MCF 10A (cell line): ENCODE measurements around the gene WDR3. TPM values are rescaled to one million over a fixed set of nuclear protein-coding genes. Genes with fewer than 3 reads are reported as not detected.

ENCODE experiments used
- BruUV-seq: library from RNA; stranded (reverse); fragments of 400-500 nt; replicated peaks from 2 replicates; lab custom pipeline; 2021; lab: Mats Ljungman, UMichigan
- CTCF ChIA-PET: fragments of 300-600 bp; sonication (Branson Sonifier 250); formaldehyde crosslinking; extraction: SDS; loops from one replicate; lab custom pipeline; 2021; ENCODE audit warnings: antibody characterized with exemption, inconsistent platforms; lab: Yijun Ruan, JAX
- POLR2A ChIA-PET: fragments of 300-600, 350-650 bp; sonication (Branson Sonifier 250); formaldehyde crosslinking; extraction: SDS; loops from one replicate; lab custom pipeline; 2020; ENCODE audit warnings: antibody characterized with exemption, inconsistent platforms; lab: Yijun Ruan, JAX
- DNase-seq: peaks from one replicate; pipeline ENCODE4 v3.0.0-alpha.2; 2018; ENCODE audit not compliant: unreplicated experiment
- H3K27ac Mint-ChIP-seq: one replicate; pipeline ENCODE4 v1.8.0; 2022; ENCODE audit warnings: mild to moderate bottlenecking, low read depth, mixed read lengths; ENCODE audit not compliant: unreplicated experiment
- H3K27me3 Mint-ChIP-seq: one replicate; pipeline ENCODE4 v1.8.0; 2022; ENCODE audit warnings: mixed read lengths; ENCODE audit not compliant: insufficient read depth, unreplicated experiment
- H3K36me3 Mint-ChIP-seq: one replicate; pipeline ENCODE4 v1.8.0; 2022; ENCODE audit warnings: mild to moderate bottlenecking, moderate library complexity, mixed read lengths; ENCODE audit not compliant: insufficient read depth, unreplicated experiment
- H3K4me1 Mint-ChIP-seq: one replicate; pipeline ENCODE4 v1.8.0; 2022; ENCODE audit warnings: mixed read lengths; ENCODE audit not compliant: insufficient read depth, unreplicated experiment
- H3K4me3 Mint-ChIP-seq: one replicate; pipeline ENCODE4 v1.8.0; 2022; ENCODE audit warnings: mild to moderate bottlenecking, moderate library complexity, mixed read lengths; ENCODE audit not compliant: unreplicated experiment
- H3K9me3 Mint-ChIP-seq: one replicate; pipeline ENCODE4 v1.8.0; 2022; ENCODE audit warnings: mixed read lengths; ENCODE audit not compliant: unreplicated experiment
- intact Hi-C: fragments of 100-400 bp; cut with micrococcal nuclease; formaldehyde crosslinking; loops from 2 replicates; pipeline ENCODE4 v1.14.1; 2022
- total RNA-seq: library from RNA; stranded (reverse); gene quantifications from 2 replicates; pipeline ENCODE4 v1.2.3, GENCODE V29; 2022
- TF ChIP-seq, protein P1 (sequence below): fragments of 200-600 bp; IDR thresholded peaks from one replicate; pipeline ENCODE4 v1.8.0; 2022; ENCODE audit warnings: antibody characterized with exemption, mild to moderate bottlenecking; ENCODE audit not compliant: unreplicated experiment

The WDR3 gene
- total RNA-seq, 1 experiment from 2014 or later: 74.1 TPM

DNA sequence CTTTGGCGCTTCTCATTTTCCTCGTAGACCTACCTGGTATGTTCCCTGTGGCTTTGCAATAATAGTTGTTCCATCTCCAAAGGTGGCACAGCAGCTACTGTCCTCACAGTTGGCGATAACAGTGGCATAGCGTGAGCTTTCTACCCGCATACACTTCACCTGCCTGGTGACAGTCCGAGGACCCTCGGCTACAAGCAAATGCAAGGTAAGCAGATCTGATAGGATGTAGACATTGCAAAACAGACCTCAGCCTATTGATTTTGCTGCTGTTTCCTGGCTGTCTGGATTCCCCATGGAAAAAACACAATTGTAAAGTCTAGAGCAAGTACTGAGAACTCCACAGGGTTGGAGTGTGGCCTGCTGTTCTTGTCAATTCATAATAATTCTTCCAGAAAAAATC is 78.5 kb downstream of the WDR3 start:
- POLR2A ChIA-PET: interaction anchor here (0.5 kb wide), 1 partner anchor 210 kb away, joined by 6 read pairs; no protein-coding TSS in a partner anchor
- Mint-ChIP-seq H3K27me3 (no peaks in the 10 kb centered on the region), H3K9me3 (no peaks in the 10 kb centered on the region), H3K4me1 (no peaks in the 10 kb centered on the region), H3K4me3 (no peak overlapping the region), H3K27ac (no peak overlapping the region), H3K36me3 (peaks cover 6% of the 10 kb centered on the region)
- CTCF ChIA-PET: no interaction called here
- TF ChIP-seq, protein P1, sequence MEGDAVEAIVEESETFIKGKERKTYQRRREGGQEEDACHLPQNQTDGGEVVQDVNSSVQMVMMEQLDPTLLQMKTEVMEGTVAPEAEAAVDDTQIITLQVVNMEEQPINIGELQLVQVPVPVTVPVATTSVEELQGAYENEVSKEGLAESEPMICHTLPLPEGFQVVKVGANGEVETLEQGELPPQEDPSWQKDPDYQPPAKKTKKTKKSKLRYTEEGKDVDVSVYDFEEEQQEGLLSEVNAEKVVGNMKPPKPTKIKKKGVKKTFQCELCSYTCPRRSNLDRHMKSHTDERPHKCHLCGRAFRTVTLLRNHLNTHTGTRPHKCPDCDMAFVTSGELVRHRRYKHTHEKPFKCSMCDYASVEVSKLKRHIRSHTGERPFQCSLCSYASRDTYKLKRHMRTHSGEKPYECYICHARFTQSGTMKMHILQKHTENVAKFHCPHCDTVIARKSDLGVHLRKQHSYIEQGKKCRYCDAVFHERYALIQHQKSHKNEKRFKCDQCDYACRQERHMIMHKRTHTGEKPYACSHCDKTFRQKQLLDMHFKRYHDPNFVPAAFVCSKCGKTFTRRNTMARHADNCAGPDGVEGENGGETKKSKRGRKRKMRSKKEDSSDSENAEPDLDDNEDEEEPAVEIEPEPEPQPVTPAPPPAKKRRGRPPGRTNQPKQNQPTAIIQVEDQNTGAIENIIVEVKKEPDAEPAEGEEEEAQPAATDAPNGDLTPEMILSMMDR: no peak
- DNase-seq: no peak
- BruUV-seq: no TSS peak
- intact Hi-C loops: no loop called here

DNA sequence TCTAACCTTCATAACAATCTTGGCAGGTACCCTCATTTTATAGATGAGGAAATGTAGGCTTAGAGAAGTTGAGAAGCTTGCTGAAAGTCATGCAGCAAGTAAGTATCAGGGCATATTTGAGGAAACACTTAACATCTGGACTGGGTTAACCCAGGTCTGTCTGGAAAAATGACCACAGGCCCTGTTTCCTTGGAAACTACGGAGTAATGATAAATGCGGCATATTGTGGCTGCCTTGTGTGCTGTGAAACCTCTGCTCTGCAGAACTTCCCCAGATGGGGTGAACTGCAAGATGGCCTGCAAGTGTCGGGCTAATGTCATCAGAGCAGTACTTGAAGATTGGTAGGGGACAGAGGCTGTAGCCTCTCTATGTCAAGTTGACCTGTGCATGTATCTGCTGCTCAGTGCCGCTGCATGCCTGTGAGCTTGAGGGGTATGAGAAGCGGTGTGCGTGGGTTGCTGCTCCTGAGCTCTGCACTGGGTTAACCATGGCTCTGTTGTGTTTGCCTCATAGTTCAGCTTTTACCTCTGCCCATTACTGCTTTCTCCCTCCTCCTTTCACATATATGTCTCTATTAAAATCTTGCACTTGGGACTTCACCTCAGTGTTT is 83.1 kb downstream of the WDR3 start:
- POLR2A ChIA-PET: no interaction called here
- Mint-ChIP-seq H3K4me3 (no peak overlapping the region), H3K27me3 (no peaks in the 10 kb centered on the region), H3K36me3 (no peaks in the 10 kb centered on the region), H3K9me3 (no peaks in the 10 kb centered on the region), H3K27ac (no peak overlapping the region), H3K4me1 (no peaks in the 10 kb centered on the region)
- no TSS peak for BruUV-seq
- intact Hi-C loops: no loop called here
- TF ChIP-seq, protein P1: no peak
- CTCF ChIA-PET: interaction anchor here (1.1 kb wide), 1 partner anchor 8 kb away, joined by 3 read pairs; no protein-coding TSS in a partner anchor
- DNase-seq: no peak

DNA sequence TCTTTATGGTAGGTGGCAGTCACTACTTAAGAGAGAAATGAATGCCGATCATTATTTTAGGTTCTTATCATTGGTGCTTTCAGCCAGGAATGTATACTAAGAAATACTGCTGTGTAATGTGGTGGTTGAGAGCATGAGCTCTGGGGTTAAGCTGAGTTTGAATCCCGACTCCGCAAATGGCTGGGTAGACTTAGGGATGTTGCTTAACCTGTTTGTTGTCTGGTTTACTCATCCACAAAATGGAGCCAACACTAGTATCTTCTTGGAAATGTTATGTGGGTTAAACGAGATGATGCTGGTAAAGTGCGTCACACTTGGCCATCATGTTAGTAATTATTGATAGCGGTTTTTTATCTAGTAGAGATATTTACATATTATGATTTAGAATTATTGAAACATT is 83.8 kb downstream of the WDR3 start:
- H3K4me1 Mint-ChIP-seq: no peaks in the 10 kb centered on the region
- intact Hi-C loops: no loop called here
- H3K27me3 Mint-ChIP-seq: no peaks in the 10 kb centered on the region
- no TSS peak for BruUV-seq
- TF ChIP-seq, protein P1: no peak
- no peak for DNase-seq
- no peaks in the 10 kb centered on the region for H3K9me3 Mint-ChIP-seq
- no peak overlapping the region for H3K4me3 Mint-ChIP-seq
- ChIA-PET CTCF (interaction anchor here (1.1 kb wide), 1 partner anchor 8 kb away, joined by 3 read pairs; no protein-coding TSS in a partner anchor), POLR2A (no interaction called here)
- H3K36me3 Mint-ChIP-seq: no peaks in the 10 kb centered on the region
- H3K27ac Mint-ChIP-seq: no peak overlapping the region

DNA sequence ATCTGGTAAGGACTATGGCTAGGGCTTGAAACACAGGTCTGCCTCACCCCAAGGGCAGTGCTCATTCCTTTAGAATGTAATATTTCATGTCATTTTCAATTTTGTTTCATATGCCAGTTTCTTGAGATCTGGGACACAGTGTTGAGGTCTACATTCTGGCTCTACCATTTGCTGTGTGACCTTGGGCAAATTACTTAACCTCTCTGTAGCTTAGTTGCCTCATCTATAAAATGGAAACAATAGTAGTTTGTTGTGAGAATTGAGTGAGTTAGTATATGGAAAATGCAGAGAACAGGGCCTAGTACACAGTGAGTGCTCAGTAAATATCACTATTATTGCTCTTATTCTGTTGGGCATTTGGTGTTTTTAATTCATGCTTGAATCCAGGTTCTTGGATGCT is 84.4 kb downstream of the WDR3 start:
- H3K4me3 Mint-ChIP-seq: no peak overlapping the region
- no peaks in the 10 kb centered on the region for H3K9me3 Mint-ChIP-seq
- DNase-seq: no peak
- no TSS peak for BruUV-seq
- H3K27me3 Mint-ChIP-seq: no peaks in the 10 kb centered on the region
- TF ChIP-seq, protein P1: no peak
- no peaks in the 10 kb centered on the region for H3K4me1 Mint-ChIP-seq
- ChIA-PET CTCF (interaction anchor here (1.1 kb wide), 1 partner anchor 9 kb away, joined by 3 read pairs; no protein-coding TSS in a partner anchor), POLR2A (no interaction called here)
- intact Hi-C loops: no loop called here
- H3K36me3 Mint-ChIP-seq: no peaks in the 10 kb centered on the region
- no peak overlapping the region for H3K27ac Mint-ChIP-seq

Other genes starting within 250 kb of the WDR3 start
- 27.3 and 29.7 TPM in 2 replicates for gene GDAP2, start 118 bp upstream of the WDR3 start, total RNA-seq